IPS-18a (cell line): Measurements from ENCODE around the gene AMPD3.

Experiments
- H3K27ac ChIP-seq: one replicate; pipeline ENCODE4 v1.5.1; 2013; ENCODE audit warnings: low read length
- H3K27me3 ChIP-seq: one replicate; pipeline ENCODE4 v1.6.1; 2013; ENCODE audit warnings: mild to moderate bottlenecking, low read length; ENCODE audit not compliant: control insufficient read depth, insufficient read depth
- H3K36me3 ChIP-seq: one replicate; pipeline ENCODE4 v1.6.1; 2013; ENCODE audit warnings: low read depth, low read length; ENCODE audit not compliant: control insufficient read depth
- H3K4me1 ChIP-seq: one replicate; pipeline ENCODE4 v1.6.1; 2013; ENCODE audit warnings: low read depth, low read length; ENCODE audit not compliant: control insufficient read depth
- H3K4me3 ChIP-seq: one replicate; pipeline ENCODE4 v1.5.1; 2013; ENCODE audit warnings: low read length
- H3K9ac ChIP-seq: one replicate; pipeline ENCODE4 v1.6.1; 2013; ENCODE audit warnings: mild to moderate bottlenecking, low read length, moderate library complexity
- H3K9me3 ChIP-seq: one replicate; pipeline ENCODE4 v1.6.1; 2013; ENCODE audit warnings: low read depth, low read length; ENCODE audit not compliant: control insufficient read depth

Gene AMPD3

GRCh38 chr11:10484461-10485180 is 29.6 kb downstream of the AMPD3 start:
- Histone ChIP-seq H3K4me3 (no peak overlapping the region), H3K9me3 (no peaks in the 10 kb centered on the region), H3K27ac (no peak overlapping the region), H3K4me1 (no peaks in the 10 kb centered on the region), H3K36me3 (no peaks in the 10 kb centered on the region), H3K9ac (no peak overlapping the region), H3K27me3 (no peaks in the 10 kb centered on the region)

DNA sequence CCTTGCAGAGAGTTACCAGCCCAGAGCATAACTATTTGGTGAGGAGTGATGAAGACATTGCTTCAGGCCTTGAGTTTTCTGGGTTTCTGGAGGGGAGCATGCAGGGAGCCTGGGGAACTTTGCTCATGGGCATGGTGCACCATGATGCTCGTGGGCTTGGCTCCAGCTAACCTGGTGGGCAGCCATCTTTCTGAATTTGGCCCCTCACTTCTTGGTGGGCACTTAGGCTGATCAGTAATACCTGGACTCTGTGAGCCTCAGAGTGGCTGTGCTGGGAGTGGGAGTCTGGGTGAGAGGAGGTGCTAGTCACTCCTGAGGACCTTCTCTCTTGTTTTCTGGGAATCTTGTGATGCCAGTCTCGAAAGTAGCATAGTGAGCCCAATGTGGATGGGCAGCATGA is 30.6 kb downstream of the AMPD3 start:
- Histone ChIP-seq H3K9ac (no peak overlapping the region), H3K9me3 (no peaks in the 10 kb centered on the region), H3K4me1 (peaks cover 3% of the 10 kb centered on the region), H3K27me3 (no peaks in the 10 kb centered on the region), H3K36me3 (no peaks in the 10 kb centered on the region), H3K4me3 (no peak overlapping the region), H3K27ac (no peak overlapping the region)

GRCh38 chr11:10486161-10486840 is 31.2 kb downstream of the AMPD3 start:
- H3K4me3 ChIP-seq = no peak overlapping the region
- H3K9ac ChIP-seq = no peak overlapping the region
- peaks cover 5% of the 10 kb centered on the region for H3K4me1 ChIP-seq
- H3K36me3 ChIP-seq = no peaks in the 10 kb centered on the region
- no peak overlapping the region for H3K27ac ChIP-seq
- H3K27me3 ChIP-seq = no peaks in the 10 kb centered on the region
- H3K9me3 ChIP-seq = no peaks in the 10 kb centered on the region

DNA sequence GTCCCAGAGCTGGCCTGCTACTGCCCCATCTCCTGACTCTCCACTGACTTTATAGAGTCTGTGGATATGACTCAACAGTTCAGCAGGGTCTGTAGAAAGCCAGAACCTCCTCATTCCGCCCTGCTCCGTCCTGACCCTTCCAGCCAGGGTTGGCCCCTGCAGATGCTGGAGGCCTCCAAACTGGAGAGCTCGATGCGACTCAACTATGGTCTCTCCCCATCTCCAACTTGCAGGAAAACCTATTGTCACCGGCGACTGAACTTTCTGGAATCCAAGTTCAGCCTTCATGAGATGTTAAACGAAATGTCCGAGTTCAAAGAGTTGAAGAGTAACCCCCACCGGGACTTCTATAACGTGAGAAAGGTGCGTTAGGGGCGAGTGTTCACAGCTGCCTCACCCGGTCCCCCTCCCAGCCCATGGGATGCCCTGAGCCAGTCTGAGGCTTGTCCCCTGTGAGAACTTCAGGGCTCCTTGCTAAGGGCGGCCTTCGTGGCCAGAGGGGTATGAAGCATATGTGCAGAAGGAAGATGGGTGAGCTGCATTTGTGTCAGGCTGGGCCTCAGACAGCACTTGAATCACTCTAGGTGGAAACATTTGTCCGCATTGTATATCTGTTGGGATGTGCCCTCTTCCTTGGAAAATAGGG is 32.1 kb downstream of the AMPD3 start:
- Histone ChIP-seq H3K36me3 (no peaks in the 10 kb centered on the region), H3K4me1 (peaks cover 5% of the 10 kb centered on the region), H3K9me3 (no peaks in the 10 kb centered on the region), H3K27ac (no peak overlapping the region), H3K9ac (no peak overlapping the region), H3K4me3 (no peak overlapping the region), H3K27me3 (no peaks in the 10 kb centered on the region)

- no peak overlapping the region for H3K9ac ChIP-seq
- no peaks in the 10 kb centered on the region for H3K9me3 ChIP-seq
- peaks cover 5% of the 10 kb centered on the region for H3K4me1 ChIP-seq
- H3K4me3 ChIP-seq = no peak overlapping the region
- no peaks in the 10 kb centered on the region for H3K36me3 ChIP-seq
- H3K27ac ChIP-seq = no peak overlapping the region
- no peaks in the 10 kb centered on the region for H3K27me3 ChIP-seq
These were observed 33.3 kb downstream of the AMPD3 start for GRCh38 chr11:10488121-10488933.

DNA sequence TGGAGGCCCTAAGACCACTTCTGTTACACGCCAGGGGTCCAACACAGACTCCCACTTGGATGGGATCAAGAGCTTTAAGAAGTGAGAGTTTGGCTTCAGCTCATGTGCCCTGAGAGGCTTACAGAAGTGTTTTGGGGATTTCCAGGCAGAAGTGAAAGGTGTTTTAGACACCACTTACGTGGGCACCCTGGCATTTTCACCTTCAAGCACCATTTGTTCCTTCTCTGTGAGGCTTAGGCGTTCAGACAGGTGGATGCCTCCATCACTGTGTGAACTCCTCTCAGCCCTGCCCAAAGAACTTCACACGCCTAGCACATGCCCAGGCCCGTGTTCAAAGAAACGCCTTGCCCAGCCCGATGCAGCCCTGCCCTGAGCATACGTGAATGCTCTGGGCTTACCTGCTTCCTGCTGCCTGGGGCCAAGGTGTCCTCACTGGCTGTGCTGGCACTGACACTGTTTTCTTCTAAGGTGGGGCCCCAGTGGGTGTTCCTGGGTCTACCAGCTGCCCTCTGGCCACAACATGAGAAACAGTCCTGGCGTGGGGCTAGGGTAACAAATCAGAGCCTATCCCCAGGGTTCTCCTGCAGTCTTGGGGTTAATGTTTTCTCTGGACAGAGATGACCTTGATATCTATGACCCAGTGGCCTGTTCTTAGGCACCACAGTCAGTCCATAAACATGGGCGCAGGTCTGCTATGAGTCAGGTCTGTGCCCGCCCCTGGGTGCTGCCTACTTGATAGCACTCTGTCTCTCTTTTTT is 34.0 kb downstream of the AMPD3 start:
- no peak overlapping the region for H3K9ac ChIP-seq
- no peak overlapping the region for H3K4me3 ChIP-seq
- no peaks in the 10 kb centered on the region for H3K27me3 ChIP-seq
- H3K36me3 ChIP-seq = no peaks in the 10 kb centered on the region
- H3K4me1 ChIP-seq = peaks cover 5% of the 10 kb centered on the region
- no peak overlapping the region for H3K27ac ChIP-seq
- no peaks in the 10 kb centered on the region for H3K9me3 ChIP-seq

DNA sequence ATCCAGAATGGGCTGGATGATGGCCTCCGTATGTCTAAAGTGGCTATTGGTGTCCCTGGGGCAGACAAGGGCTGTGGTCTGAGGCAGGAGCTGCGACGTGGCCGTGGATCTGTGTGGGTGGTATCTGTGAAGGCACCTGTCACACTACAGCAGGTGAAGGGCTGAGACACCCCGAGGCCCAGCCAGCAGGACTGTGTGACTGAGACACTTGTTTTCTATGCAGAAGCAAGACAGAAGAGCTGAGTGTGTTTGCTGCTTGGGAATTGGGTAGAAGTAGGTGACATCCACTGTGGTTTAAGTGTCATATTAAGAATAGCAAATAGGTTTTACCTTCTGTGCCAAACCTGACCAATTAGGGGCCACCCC is 35.0 kb downstream of the AMPD3 start:
- Histone ChIP-seq H3K4me1 (peaks cover 5% of the 10 kb centered on the region), H3K9ac (no peak overlapping the region), H3K4me3 (no peak overlapping the region), H3K27me3 (no peaks in the 10 kb centered on the region), H3K9me3 (no peaks in the 10 kb centered on the region), H3K36me3 (no peaks in the 10 kb centered on the region), H3K27ac (no peak overlapping the region)

DNA sequence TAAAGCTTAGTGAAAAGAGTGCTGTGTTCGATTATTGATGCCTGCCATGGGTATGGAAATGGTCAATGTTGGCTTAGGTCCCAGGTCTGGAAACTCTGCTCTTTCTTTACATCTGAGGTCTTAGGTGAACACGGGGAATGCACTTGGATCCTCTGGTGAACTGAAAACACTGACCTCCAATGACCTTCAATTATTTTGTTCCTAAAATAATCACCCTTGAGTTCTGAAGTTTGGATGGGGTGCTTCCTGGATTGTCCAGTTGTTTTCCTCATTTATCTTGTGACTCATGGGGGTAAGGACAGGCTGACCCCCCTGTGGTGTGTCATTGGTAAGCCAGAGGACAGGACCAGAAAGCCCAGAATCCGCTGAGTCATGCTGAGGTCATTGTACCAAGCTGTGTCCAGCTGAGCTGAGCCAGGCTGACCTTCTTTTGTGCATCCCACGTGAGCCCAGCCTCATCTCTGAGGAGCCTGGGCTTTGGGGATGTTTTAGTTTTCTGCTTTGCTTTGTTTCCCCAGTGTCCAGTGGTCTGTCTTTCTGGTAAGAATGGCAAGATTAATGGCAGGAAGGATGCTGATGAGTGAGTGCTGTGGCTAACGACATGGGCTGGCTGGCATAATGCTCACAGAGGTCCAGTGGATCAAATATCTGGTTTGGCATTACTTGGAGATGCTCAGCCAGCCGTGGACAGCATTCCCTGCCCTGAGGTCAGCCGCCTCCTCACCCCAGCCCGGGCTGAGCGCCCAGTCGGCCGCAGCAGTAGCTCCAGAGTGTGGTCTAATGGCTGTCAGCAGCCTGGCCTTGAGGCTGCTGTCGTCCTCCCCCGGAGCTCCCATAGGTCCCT is 35.6 kb downstream of the AMPD3 start:
- Histone ChIP-seq H3K27ac (no peak overlapping the region), H3K27me3 (no peaks in the 10 kb centered on the region), H3K4me3 (no peak overlapping the region), H3K36me3 (no peaks in the 10 kb centered on the region), H3K4me1 (peaks cover 5% of the 10 kb centered on the region), H3K9ac (no peak overlapping the region), H3K9me3 (no peaks in the 10 kb centered on the region)

DNA sequence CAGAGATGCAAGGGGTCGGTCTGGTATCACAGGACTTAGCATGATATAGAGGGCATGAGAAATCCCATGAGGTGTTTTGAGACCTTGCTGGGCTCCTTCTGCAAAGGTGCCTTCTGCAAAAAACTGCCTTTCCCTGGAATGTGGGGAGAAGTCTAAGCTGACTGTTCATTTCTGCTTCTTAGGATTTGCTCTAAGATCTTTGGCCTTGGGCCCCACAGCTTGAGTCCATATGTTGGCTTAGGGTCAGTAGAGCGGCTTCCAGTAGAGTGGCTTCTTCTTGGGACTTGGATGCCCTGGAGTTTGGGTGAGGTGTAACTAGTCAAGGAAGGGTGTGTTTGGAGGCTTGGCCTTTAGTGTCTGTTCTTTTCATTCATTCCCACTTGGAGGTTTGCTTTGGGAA is 37.0 kb downstream of the AMPD3 start:
- Histone ChIP-seq H3K9ac (no peak overlapping the region), H3K36me3 (no peaks in the 10 kb centered on the region), H3K27ac (no peak overlapping the region), H3K4me1 (peaks cover 5% of the 10 kb centered on the region), H3K9me3 (no peaks in the 10 kb centered on the region), H3K27me3 (no peaks in the 10 kb centered on the region), H3K4me3 (no peak overlapping the region)

DNA sequence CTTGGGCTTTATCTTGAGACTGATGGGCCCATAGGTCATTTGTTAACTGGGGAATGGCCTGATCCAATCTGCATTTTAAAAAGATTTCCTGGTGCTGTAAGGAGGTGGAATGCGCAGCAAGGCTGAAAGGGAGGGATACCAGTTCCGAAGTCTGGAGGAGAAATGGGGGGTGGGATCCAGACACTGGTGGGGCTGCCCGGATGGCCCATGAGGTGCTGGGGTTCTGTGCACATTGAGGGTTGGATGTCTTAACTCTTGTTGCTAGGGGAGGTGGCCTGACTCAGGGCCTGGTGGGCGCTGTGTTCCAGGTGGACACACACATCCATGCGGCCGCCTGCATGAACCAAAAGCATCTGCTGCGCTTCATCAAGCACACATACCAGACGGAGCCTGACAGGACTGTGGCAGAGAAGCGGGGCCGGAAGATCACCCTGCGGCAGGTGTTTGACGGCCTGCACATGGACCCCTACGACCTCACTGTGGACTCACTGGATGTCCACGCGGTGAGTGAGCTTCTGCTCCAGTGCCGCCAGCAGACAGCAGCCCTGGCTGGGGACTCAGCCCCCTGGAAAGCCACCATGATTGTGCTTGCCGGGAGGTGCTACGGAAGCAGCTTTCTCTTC is 38.1 kb downstream of the AMPD3 start:
- Histone ChIP-seq H3K9ac (no peak overlapping the region), H3K9me3 (no peaks in the 10 kb centered on the region), H3K36me3 (no peaks in the 10 kb centered on the region)

More for the DNA sequence above, 38.1 kb downstream of the AMPD3 start:
- H3K27ac ChIP-seq = no peak overlapping the region
- peaks cover 5% of the 10 kb centered on the region for H3K4me1 ChIP-seq
- no peaks in the 10 kb centered on the region for H3K27me3 ChIP-seq
- H3K4me3 ChIP-seq = no peak overlapping the region
